Measurements from ENCODE around the gene NIPSNAP2.
"Not testable (repeated sequence)": the region's sequence is repeated elsewhere in the genome, so short reads cannot be mapped to it uniquely, and the experiment has no call there.

Gene NIPSNAP2

GRCh38 chr7:55964261-55965099, at the start of gene NIPSNAP2:
NIPSNAP2 (plus strand) TSS chr7:55964585; CDS start chr7:55964610, 25 bp downstream.
- DNase-seq, result peak; percentile 27
- in situ Hi-C loops (cut with MboI; ENCODE audit: low pct_unique_long_range_greater_than_20kb, low sequenced_read_pairs), result no loop called here

- in situ Hi-C loops (cut with MboI; ENCODE audit: low pct_unique_long_range_greater_than_20kb, low sequenced_read_pairs), result no loop called here
- DNase-seq, result no peak
Measured at GRCh38 chr7:55917771-55918170, 46.6 kb upstream of the NIPSNAP2 start.

- in situ Hi-C loops (cut with MboI; ENCODE audit: low pct_unique_long_range_greater_than_20kb, low sequenced_read_pairs), result no loop called here
- DNase-seq, result no peak
Measured at GRCh38 chr7:55928006-55928767, 36.2 kb upstream of the NIPSNAP2 start.

- in situ Hi-C loops (cut with MboI; ENCODE audit: low pct_unique_long_range_greater_than_20kb, low sequenced_read_pairs), result no loop called here
Measured at GRCh38 chr7:55931421-55932151, 32.8 kb upstream of the NIPSNAP2 start.

GRCh38 chr7:55939514-55940123, 24.8 kb upstream of the NIPSNAP2 start:
- in situ Hi-C loops (cut with MboI; ENCODE audit: low pct_unique_long_range_greater_than_20kb, low sequenced_read_pairs), result no loop called here
- no peak for DNase-seq

More at GRCh38 chr7:55931421-55932151, 32.8 kb upstream of the NIPSNAP2 start:
- DNase-seq, result no peak

GRCh38 chr7:55946545-55946944, 17.8 kb upstream of the NIPSNAP2 start:
- DNase-seq, result no peak

GRCh38 chr7:55951637-55952351, 12.6 kb upstream of the NIPSNAP2 start, which contains the start of gene MRPS17:
MRPS17 (plus strand) TSS chr7:55951877; CDS start chr7:55953196, 1,319 bp downstream.
- in situ Hi-C loops (cut with MboI; ENCODE audit: low pct_unique_long_range_greater_than_20kb, low sequenced_read_pairs), result no loop called here

More at GRCh38 chr7:55946545-55946944, 17.8 kb upstream of the NIPSNAP2 start:
- in situ Hi-C loops (cut with MboI; ENCODE audit: low pct_unique_long_range_greater_than_20kb, low sequenced_read_pairs), result no loop called here

GRCh38 chr7:55952352-55952671, 12.1 kb upstream of the NIPSNAP2 start:
- DNase-seq; in situ Hi-C loops (cut with MboI; ENCODE audit: low pct_unique_long_range_greater_than_20kb, low sequenced_read_pairs): not testable (repeated sequence)

More at GRCh38 chr7:55951637-55952351, 12.6 kb upstream of the NIPSNAP2 start, which contains the start of gene MRPS17:
- peak; percentile 91 for DNase-seq

- no peak for DNase-seq
- in situ Hi-C loops (cut with MboI; ENCODE audit: low pct_unique_long_range_greater_than_20kb, low sequenced_read_pairs), result no loop called here
Measured at GRCh38 chr7:55953707-55954475, 10.5 kb upstream of the NIPSNAP2 start.

- no peak for DNase-seq
- in situ Hi-C loops (cut with MboI; ENCODE audit: low pct_unique_long_range_greater_than_20kb, low sequenced_read_pairs), result no loop called here
Measured at GRCh38 chr7:55957190-55957589, 7.2 kb upstream of the NIPSNAP2 start.

- in situ Hi-C loops (cut with MboI; ENCODE audit: low pct_unique_long_range_greater_than_20kb, low sequenced_read_pairs), result no loop called here
- DNase-seq, result no peak
Measured at GRCh38 chr7:55962014-55962413, 2.4 kb upstream of the NIPSNAP2 start.

- DNase-seq, result no peak
- in situ Hi-C loops (cut with MboI; ENCODE audit: low pct_unique_long_range_greater_than_20kb, low sequenced_read_pairs), result no loop called here
Measured at GRCh38 chr7:55963584-55964168, 709 bp upstream of the NIPSNAP2 start.

GRCh38 chr7:55965100-55965470, 700 bp downstream of the NIPSNAP2 start:
- DNase-seq, result peak; percentile 71
- in situ Hi-C loops (cut with MboI; ENCODE audit: low pct_unique_long_range_greater_than_20kb, low sequenced_read_pairs), result no loop called here

GRCh38 chr7:55965805-55966421, 1.5 kb downstream of the NIPSNAP2 start:
- DNase-seq, result no peak
- in situ Hi-C loops (cut with MboI; ENCODE audit: low pct_unique_long_range_greater_than_20kb, low sequenced_read_pairs), result no loop called here

GRCh38 chr7:55966851-55967250, 2.5 kb downstream of the NIPSNAP2 start:
- in situ Hi-C loops (cut with MboI; ENCODE audit: low pct_unique_long_range_greater_than_20kb, low sequenced_read_pairs), result no loop called here
- no peak for DNase-seq

GRCh38 chr7:55969391-55969790, 5.0 kb downstream of the NIPSNAP2 start:
- in situ Hi-C loops (cut with MboI; ENCODE audit: low pct_unique_long_range_greater_than_20kb, low sequenced_read_pairs), result no loop called here
- no peak for DNase-seq

- in situ Hi-C loops (cut with MboI; ENCODE audit: low pct_unique_long_range_greater_than_20kb, low sequenced_read_pairs), result no loop called here
- DNase-seq, result no peak
Measured at GRCh38 chr7:55970561-55970960, 6.2 kb downstream of the NIPSNAP2 start.
